ENCODE measurements around the gene RAPGEF1.

- TF ChIP-seq SUZ12 (IDR thresholded peaks at IDR 0.05; ENCODE audit: extremely low read depth, insufficient read depth, insufficient read length), result no peak
- TF ChIP-seq YY1 (IDR thresholded peaks at IDR 0.05; ENCODE audit: insufficient read depth, insufficient read length), result no peak
- no peak for TF ChIP-seq ZNF274 (IDR thresholded peaks at IDR 0.05; ENCODE audit: low read depth, low read length)
These were observed 43.9 kb downstream of the RAPGEF1 start for GRCh38 chr9:131695836-131696460.

Measured in NT2/D1 (cell line).